ENCODE data around the gene MACROD2.

MACROD2 gene

DNA sequence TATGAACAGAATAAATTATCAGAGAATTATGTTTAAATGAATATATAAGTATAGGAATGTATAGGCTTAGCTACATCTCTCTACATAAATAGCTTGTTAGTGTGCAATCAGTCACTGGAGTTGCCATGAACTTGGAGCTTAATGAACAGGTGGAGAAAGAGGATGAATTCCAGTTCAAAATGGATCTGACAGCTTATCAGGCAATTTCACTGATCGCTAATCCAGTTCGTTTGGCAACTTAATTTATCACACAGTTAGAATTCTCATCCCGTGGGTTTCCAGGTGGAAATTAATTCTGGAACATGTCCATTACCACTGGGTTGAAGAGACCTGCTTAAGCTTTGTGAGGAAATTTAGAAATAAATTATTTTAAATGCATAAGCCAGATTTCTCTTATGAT, 118.1 kb downstream of the MACROD2 start:
- DNase-seq: no peak
- H3K27me3 ChIP-seq: peaks cover 51% of the 10 kb centered on the region

DNA sequence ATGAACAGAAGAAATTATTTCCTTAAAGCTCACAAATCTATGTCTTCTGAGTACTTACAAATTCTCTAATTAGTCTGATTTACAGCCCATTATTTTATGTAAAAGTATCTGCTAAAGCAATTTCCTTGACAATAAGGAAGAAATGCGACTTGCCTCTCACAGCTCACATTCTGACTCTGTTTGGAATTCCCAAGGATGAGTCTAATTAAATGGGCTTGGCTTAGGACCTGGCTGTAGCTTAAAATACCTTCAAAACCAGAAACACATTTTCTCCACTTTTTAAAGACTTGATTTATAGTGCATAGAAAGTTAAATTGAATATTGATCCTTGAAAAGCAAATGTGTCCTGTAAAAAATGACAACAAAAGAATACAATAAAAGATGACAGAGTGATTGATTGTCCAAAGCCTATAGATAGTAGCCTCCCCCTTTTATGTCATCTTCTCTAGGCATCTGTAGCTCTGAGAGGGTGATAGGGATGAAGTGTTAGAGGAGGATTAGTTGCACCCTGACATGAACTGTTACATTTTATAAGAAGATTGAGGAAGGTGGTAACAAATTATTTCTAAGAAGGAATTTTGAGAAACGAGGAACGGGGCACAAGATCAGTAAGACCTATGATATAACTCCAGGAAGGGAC, 118.9 kb downstream of the MACROD2 start:
- H3K4me1 ChIP-seq: no peaks in the 10 kb centered on the region
- H3K27me3 ChIP-seq: peaks cover 51% of the 10 kb centered on the region
- H3K9me3 ChIP-seq: no peaks in the 10 kb centered on the region
- no peak for DNase-seq
- no peaks in the 10 kb centered on the region for H3K36me3 ChIP-seq
- H3K4me3 ChIP-seq (ENCODE audit: low read depth, low read length): no peak overlapping the region
- TF ChIP-seq, protein P1, sequence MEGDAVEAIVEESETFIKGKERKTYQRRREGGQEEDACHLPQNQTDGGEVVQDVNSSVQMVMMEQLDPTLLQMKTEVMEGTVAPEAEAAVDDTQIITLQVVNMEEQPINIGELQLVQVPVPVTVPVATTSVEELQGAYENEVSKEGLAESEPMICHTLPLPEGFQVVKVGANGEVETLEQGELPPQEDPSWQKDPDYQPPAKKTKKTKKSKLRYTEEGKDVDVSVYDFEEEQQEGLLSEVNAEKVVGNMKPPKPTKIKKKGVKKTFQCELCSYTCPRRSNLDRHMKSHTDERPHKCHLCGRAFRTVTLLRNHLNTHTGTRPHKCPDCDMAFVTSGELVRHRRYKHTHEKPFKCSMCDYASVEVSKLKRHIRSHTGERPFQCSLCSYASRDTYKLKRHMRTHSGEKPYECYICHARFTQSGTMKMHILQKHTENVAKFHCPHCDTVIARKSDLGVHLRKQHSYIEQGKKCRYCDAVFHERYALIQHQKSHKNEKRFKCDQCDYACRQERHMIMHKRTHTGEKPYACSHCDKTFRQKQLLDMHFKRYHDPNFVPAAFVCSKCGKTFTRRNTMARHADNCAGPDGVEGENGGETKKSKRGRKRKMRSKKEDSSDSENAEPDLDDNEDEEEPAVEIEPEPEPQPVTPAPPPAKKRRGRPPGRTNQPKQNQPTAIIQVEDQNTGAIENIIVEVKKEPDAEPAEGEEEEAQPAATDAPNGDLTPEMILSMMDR (IDR thresholded peaks at IDR 0.05; ENCODE audit: low read depth, low read length): no peak

More for the DNA sequence above, 118.1 kb downstream of the MACROD2 start:
- H3K36me3 ChIP-seq: no peaks in the 10 kb centered on the region
- TF ChIP-seq, protein P1 (IDR thresholded peaks at IDR 0.05; ENCODE audit: low read depth, low read length): no peak
- H3K4me1 ChIP-seq: no peaks in the 10 kb centered on the region
- no peaks in the 10 kb centered on the region for H3K9me3 ChIP-seq
- no peak overlapping the region for H3K4me3 ChIP-seq (ENCODE audit: low read depth, low read length)

DNA sequence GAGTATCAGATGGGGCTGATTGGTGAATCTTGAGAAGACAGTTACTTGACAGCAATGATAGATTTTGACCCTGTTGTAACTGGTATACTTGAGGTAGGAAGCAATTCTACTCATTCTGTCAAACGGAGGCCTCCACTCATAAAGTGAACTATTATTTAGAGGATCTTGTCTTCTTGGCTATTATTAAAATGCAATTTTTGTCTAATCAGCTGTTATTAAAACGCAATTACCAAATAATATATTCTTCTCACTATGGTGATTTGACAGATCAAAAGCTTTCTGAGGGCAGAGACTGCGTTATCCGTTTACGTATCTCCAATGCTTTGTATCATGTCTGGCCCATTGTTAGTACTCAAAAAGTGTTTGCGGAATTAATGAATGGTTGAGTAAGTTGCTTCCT, 120.7 kb downstream of the MACROD2 start:
- Histone ChIP-seq H3K27me3 (peaks cover 47% of the 10 kb centered on the region), H3K9me3 (no peaks in the 10 kb centered on the region), H3K4me1 (no peaks in the 10 kb centered on the region), H3K4me3 (ENCODE audit: low read depth, low read length) (no peak overlapping the region), H3K36me3 (no peaks in the 10 kb centered on the region)
- TF ChIP-seq, protein P1 (IDR thresholded peaks at IDR 0.05; ENCODE audit: low read depth, low read length): no peak
- no peak for DNase-seq

DNA sequence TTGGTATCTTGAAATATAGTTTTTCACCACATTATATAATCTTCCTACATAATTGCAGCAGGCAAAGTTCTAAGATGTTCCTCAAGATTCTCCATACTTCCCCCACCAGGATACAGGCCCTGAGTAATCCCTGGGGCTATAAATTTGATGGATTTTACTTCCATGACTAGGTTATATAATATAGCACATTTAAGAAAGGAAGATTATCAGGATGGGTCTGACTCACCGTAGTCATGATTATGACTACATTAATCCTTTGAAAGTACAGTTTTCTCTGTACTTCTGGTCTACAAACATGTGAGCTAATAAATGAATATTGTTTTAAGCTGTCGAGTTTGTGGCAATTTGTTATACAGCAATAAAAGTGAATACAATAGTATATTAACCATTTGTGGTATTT, 122.5 kb downstream of the MACROD2 start:
- peaks cover 37% of the 10 kb centered on the region for H3K27me3 ChIP-seq
- no peaks in the 10 kb centered on the region for H3K9me3 ChIP-seq
- H3K4me3 ChIP-seq (ENCODE audit: low read depth, low read length): no peak overlapping the region
- H3K36me3 ChIP-seq: no peaks in the 10 kb centered on the region
- no peaks in the 10 kb centered on the region for H3K4me1 ChIP-seq
- TF ChIP-seq, protein P1 (IDR thresholded peaks at IDR 0.05; ENCODE audit: low read depth, low read length): no peak
- no peak for DNase-seq

DNA sequence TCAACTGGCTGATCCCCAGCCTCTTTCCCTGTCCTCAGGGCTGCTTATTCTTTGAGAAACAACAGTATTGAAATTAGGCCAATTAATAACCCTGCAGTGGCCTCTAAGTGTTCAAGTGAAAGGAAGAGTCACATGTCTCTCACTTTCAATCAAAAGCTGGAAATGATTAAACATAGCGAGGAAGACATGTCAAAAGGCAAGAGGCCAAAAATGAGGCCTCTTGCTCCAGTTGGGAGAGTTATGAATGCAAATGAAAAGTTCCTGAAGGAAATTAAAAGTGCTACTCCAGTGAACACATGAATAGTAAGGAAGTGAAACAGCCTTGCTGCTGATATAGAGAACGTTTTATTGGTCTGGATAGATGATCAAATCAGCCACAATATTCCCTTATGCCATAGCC, 131.5 kb downstream of the MACROD2 start:
- H3K27me3 ChIP-seq: peaks cover 3% of the 10 kb centered on the region; the same call in 1 of the 2 replicates
- no peak overlapping the region for H3K4me3 ChIP-seq (ENCODE audit: low read depth, low read length)
- TF ChIP-seq, protein P1 (IDR thresholded peaks at IDR 0.05; ENCODE audit: low read depth, low read length): no peak

DNA sequence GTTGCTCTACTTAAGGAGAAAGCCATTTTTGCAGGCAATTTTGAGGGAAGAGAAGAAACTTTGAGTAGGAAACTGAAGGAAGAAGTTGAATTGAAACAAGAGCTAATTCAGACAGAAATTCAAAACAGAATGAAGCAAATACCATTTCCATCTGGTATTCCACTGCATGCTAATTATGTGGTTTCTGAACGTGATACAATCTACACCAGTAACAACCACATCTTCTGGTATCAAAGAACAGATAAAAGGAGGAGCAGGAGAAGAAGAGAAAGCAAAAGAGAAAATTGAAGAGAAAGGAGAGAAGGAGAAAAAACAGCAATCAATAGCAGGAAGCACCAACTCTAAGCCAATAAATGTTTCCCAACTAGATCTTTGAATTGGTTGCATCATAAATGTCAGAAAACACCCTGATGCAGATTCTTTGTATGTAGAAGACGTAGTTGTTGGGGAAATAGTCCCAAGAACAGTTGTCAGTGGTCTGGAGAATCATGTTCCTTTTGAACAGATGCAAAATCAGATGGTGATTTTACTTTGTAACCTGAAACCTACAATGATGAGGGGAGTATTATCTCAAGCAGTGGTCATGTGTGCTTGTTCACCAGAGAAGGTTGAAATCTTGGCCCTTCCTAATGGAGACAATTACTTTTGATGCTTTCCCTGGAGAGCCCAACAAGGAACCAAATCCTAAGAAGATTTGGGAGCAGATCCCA, 132.4 kb downstream of the MACROD2 start:
- DNase-seq: no peak
- H3K4me3 ChIP-seq (ENCODE audit: low read depth, low read length): no peak overlapping the region

More for the DNA sequence above, 131.5 kb downstream of the MACROD2 start:
- Histone ChIP-seq H3K36me3 (no peaks in the 10 kb centered on the region), H3K9me3 (no peaks in the 10 kb centered on the region), H3K4me1 (no peaks in the 10 kb centered on the region)
- DNase-seq: no peak

More for the DNA sequence above, 132.4 kb downstream of the MACROD2 start:
- H3K9me3 ChIP-seq: no peaks in the 10 kb centered on the region
- no peaks in the 10 kb centered on the region for H3K4me1 ChIP-seq
- H3K27me3 ChIP-seq: no peaks in the 10 kb centered on the region
- TF ChIP-seq, protein P1 (IDR thresholded peaks at IDR 0.05; ENCODE audit: low read depth, low read length): no peak
- H3K36me3 ChIP-seq: no peaks in the 10 kb centered on the region
